Measurements from ENCODE around the gene NME7.

GRCh38 chr1:169110236-169110635 is 257.4 kb downstream of the NME7 start:
- TF ChIP-seq POLR2AphosphoS5 (IDR thresholded peaks at IDR 0.05; ENCODE audit: low read depth, low read length) (no peak), POLR2A (IDR thresholded peaks at IDR 0.05; ENCODE audit: low read depth, low read length) (no peak), SPI1 (IDR thresholded peaks at IDR 0.05; ENCODE audit: low read depth, low read length) (no peak)
